Measurements from ENCODE around the gene KRTAP10-7.
"Not testable (repeated sequence)": the region's sequence is repeated elsewhere in the genome, so short reads cannot be mapped to it uniquely, and the experiment has no call there.

KRTAP10-7 gene

DNA sequence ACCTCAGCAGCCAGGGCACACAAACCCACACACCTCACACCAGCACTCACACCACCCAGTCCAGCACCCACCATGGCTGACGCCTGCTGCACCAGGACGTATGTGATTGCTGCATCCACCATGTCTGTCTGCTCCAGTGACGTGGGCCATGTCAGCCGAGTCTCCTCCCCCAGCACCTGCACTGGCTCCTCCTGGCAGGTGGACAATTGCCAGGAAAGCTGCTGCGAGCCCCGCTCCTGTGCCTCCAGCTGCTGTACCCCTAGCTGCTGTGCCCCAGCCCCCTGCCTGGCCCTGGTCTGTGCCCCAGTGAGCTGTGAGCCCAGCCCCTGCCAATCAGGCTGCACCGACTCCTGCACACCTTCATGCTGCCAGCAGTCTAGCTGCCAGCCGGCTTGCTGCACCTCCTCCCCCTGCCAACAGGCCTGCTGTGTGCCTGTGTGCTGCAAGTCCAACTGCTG, 11.7 kb downstream of the KRTAP10-7 start, which contains the start of gene KRTAP10-8:
Gene KRTAP10-8 (plus strand): TSS at position 51 of the 458 bp plus-strand sequence. CDS start 22 bp downstream, at position 73.
- no peak for DNase-seq (ENCODE audit: low read depth)

GRCh38 chr21:44612669-44613229, 12.4 kb downstream of the KRTAP10-7 start:
- DNase-seq (ENCODE audit: low read depth) = no peak

DNA sequence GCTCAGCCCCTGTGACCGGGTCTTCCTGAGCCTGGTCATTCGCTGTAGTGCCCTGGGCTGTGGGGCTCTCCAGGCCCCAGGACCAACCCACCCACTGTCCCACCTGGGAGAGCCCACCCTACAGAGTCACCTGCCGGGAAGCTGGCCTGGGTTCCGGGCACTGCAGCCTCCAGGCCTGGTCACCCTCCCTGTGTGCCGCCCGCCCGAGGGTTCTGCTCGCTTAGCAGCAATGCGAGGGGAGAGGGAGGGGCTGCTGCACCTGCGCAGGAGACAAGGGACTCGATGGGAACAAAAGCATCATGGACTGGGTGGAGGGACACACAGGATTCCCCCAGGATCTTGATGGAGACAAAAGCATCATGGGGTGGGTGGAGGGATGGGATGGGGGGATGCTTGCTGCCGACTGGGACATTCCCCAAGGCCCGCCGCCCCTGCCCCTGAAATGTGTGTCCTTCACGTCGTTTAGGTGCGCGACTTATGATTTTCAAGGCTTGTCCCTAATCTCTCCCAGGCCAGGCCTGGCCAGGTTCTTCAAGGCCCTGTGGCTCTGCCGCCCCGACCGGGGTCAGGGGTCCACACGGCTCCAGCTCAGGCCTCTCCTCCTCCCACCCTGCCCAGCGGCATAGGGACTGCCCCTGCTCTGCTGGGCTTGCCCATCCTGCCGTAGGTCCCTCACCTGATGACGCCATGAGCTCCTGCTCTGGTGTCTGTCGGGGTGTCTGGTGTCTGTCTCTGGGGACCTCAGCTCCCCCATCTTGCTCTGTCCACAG, 13.2 kb downstream of the KRTAP10-7 start:
- DNase-seq (ENCODE audit: low read depth) = no peak

DNA sequence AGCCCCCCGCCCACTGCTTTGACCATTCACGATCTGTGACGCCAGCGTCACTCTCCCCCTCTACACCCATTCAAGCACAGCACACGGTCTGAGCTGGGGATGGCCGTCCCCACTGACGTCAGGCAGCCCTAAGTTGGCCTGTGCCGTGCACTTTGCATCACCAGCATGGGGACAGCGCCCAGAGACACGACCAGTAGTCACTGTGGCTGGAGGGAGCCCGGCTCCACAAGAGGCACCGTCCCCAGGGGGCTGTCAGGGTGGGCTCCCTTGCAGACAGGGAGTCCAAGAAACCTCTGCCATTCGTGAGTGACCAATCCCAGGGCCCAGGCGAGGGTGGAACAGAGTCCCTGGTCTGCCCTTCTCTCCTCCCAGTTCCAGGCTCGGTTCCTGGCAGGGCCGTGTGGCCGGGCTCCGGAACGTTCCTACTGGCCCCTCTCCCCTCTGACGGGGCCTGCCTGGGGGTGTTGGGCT, 13.8 kb downstream of the KRTAP10-7 start:
- DNase-seq (ENCODE audit: low read depth) = no peak

DNA sequence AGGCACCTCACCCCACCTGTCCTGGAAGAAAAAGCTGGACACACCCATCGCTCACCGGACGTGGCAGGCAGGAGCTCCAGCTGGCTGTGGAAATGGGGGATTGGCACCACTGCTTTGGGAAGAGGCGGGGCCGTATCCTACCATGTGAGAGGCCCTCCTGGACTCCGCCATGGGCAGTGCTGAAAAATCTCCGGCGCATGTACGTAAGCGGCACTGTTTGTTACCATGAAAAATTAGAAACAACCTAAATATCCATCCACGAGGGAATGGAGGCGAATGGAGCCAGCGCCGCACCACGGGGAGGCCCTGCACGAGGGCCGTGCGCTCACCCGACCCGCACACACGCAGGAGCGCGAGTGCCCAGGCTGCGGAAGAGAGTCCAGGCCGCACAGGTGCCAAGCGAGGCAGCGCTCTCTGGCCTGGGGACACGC, 14.6 kb downstream of the KRTAP10-7 start:
- no peak for DNase-seq (ENCODE audit: low read depth)

GRCh38 chr21:44615466-44615865, 15.1 kb downstream of the KRTAP10-7 start:
- DNase-seq (ENCODE audit: low read depth) = no peak

GRCh38 chr21:44615911-44616590, 15.7 kb downstream of the KRTAP10-7 start:
- DNase-seq (ENCODE audit: low read depth) = no peak

DNA sequence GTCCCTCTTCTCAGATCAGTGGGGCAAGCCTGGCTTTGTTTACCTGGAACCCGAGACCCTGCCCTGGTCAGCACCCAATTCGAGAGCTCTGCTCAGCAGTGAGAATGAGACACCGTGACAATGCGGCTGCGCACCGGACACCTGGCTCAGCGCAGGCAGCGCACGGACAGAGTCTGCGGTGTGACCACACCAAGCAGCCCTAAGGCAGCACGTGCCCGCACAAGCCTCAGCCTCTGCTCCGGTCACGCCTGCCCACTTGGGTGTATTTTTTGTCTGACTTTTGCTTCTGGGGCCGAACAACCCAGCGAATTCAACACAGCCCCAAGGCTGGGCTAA, 16.2 kb downstream of the KRTAP10-7 start:
- DNase-seq (ENCODE audit: low read depth) = no peak

GRCh38 chr21:44617071-44617501, 16.7 kb downstream of the KRTAP10-7 start:
- DNase-seq (ENCODE audit: low read depth) = no peak

DNA sequence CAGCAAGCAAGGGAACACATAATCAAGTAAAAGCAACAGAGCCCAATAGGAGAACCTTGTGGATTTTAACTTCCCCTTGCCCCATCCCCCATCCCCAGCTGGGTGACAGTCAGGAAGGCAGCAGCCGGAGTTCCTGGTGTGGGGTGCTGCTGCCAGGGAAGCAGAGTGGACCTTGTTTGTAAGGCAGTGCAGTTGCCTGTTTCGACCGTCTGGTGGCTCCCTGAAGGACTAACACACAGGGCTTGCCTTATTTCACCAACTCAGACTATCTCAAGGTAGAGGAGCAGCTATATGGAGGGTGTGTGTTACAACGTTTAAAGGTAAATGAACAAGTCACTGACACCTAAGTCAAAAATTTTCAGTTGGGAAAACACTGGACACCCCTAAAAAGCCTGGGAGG, 18.1 kb downstream of the KRTAP10-7 start:
- DNase-seq (ENCODE audit: low read depth) = no peak

GRCh38 chr21:44618909-44619308, 18.5 kb downstream of the KRTAP10-7 start:
- DNase-seq (ENCODE audit: low read depth) = no peak

DNA sequence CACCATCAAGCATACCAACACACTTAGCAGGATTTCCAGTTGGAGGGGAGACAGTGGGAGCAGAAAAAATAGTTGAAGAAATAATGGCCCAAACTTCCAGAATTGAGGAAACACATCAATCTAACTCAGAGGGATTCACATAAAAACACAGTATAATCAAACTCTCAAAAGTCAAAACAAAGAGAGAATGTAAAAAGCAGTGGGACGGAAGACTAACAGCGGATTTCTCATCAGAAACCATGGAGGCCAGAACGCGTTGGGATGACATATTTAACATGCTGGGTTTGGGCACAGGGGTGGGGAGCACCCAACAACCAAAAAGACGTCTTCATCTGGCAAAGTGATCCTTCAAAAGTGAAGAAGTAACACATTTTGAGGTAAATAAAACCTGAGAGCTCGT, 19.5 kb downstream of the KRTAP10-7 start:
- DNase-seq (ENCODE audit: low read depth) = no peak

DNA sequence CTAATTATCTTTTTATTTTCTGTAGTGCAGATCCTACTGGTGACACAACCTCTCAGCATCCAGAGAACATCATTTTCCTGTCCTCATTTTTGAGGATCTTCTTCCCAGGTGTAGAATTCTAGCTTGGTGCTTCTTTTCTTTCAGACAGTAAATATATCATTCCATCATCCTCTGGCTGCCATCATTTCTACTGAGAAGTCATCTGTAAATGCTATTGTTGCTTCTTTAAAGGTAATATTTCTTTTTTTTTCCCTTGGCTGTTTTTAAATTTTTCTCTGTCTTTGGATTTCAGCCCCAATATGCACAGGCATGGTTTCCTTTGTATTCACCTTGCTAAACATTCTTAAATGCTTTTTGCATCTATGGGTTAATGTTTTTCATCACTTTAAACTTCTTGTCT, 23.2 kb downstream of the KRTAP10-7 start:
- no peak for DNase-seq (ENCODE audit: low read depth)

GRCh38 chr21:44625756-44626155, 25.4 kb downstream of the KRTAP10-7 start:
- DNase-seq (ENCODE audit: low read depth) = no peak

GRCh38 chr21:44626262-44626661, 25.9 kb downstream of the KRTAP10-7 start:
- no peak for DNase-seq (ENCODE audit: low read depth)

DNA sequence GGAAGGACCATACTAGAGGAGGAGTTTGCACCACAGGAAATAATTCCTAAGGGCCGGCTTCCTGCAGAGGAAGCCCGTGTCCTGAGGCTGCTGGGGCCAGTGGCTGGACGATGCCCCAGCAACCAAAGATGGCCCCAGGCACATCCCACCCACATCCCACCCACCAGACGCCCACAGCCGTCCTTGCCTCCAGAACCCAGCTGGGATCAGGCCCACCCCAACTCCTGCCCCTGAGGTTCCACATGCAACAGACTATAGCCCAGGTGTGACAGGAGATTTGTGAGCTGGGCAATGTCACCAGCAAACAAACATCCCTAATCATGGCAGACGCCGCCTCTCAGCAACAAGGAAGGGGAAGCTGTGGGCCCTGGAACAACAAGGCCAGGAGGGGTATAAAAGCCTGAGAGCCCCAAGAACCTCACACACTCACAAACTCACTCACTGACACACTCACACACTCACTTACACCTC, 26.3 kb downstream of the KRTAP10-7 start, which contains the start of gene KRTAP10-9:
Gene KRTAP10-9 (plus strand): TSS at position 421 of the 471 bp plus-strand sequence. CDS start 79 bp downstream, outside the sequence.
- no peak for DNase-seq (ENCODE audit: low read depth)

- DNase-seq (ENCODE audit: low read depth) = not testable (repeated sequence)
Observed at GRCh38 chr21:44627181-44627822, 26.9 kb downstream of the KRTAP10-7 start.

- DNase-seq (ENCODE audit: low read depth) = not testable (repeated sequence)
Observed at GRCh38 chr21:44627831-44628233, 27.4 kb downstream of the KRTAP10-7 start.

- DNase-seq (ENCODE audit: low read depth) = no peak
Observed at GRCh38 chr21:44628707-44629391, 28.5 kb downstream of the KRTAP10-7 start.

DNA sequence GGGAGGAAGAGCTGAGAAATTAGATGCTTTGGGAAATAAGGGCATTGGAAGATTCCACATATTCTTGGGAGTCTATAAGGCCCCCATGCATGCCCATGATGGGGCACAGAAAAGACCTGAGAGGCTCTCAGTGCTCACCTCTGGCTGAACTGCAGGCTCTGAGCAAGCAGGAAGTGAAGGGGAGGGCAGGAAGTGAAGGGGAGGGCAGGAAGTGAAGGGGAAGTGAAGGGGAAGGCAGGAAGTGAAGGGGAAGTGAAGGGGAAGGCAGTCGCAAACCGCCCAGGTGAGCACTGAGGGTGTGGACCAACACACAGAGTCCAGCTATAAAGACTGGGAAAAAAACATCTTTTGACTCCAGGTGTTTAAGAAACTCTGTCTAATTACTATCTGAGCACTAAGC, 30.0 kb downstream of the KRTAP10-7 start:
- no peak for DNase-seq (ENCODE audit: low read depth)

DNA sequence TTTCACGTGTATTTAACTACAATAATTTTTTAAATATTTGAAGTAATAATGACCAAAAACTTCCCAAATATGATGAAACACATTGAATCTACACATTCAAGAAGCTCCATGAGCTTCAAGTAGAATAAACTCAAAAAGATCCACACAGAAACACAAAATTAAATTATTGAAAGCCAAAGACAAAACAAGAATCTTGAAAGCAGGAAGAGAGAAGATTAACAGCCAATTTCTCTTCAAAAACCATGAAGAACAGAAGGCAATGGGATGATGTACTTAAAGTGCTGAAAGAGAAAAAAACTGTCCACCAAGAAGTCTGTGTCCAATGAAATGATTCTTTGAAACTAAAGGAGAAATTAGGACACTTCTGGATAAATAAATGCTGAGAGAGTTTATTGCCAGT, 31.7 kb downstream of the KRTAP10-7 start:
- no peak for DNase-seq (ENCODE audit: low read depth)
